Caco-2 (cell line): ENCODE results near the gene SLC6A20. TPM values are rescaled to one million over a fixed set of nuclear protein-coding genes. Genes with fewer than 3 reads are reported as not detected.

Experiments used
- BruUV-seq: library from RNA; stranded (reverse); fragments of 400-500 nt; replicated peaks from 2 replicates; lab custom pipeline; 2021; lab: Mats Ljungman, UMichigan
- CTCF ChIA-PET: fragments of 300-600 bp; sonication (Branson Sonifier 250); formaldehyde crosslinking; loops from one replicate; lab custom pipeline; 2022; ENCODE audit warnings: antibody characterized with exemption; lab: Charles Lee
- POLR2A ChIA-PET: fragments of 300-600 bp; sonication (Branson Sonifier 250); formaldehyde crosslinking; loops from one replicate; lab custom pipeline; 2022; ENCODE audit warnings: antibody characterized with exemption; lab: Charles Lee
- DNase-seq, 2 experiments: peaks; one replicate each; pipeline versions ENCODE4 v3.0.0 to v3.0.0-alpha.2; 2020 to 2022
- H3K27me3 ChIP-seq: replicated peaks from 2 replicates; pipeline ENCODE4 v1.6.0; 2011; ENCODE audit warnings: low read length; ENCODE audit not compliant: control insufficient read depth, insufficient read depth
- H3K36me3 ChIP-seq: 2 replicates; pipeline ENCODE4 v1.5.1; 2011; ENCODE audit warnings: low read length; ENCODE audit not compliant: control insufficient read depth, insufficient read depth
- H3K4me1 ChIP-seq: fragments of 250-450 bp; sonication (Bioruptor Pico); 2 replicates; pipeline ENCODE4 v1.5.1; 2020; ENCODE audit warnings: mild to moderate bottlenecking
- H3K4me3 ChIP-seq: 2 replicates; pipeline ENCODE4 v1.5.1; 2011; ENCODE audit warnings: low read depth, mild to moderate bottlenecking, control low read depth, low read length
- H3K9me3 ChIP-seq: fragments of 250-450 bp; sonication (Bioruptor Pico); 2 replicates; pipeline ENCODE4 v1.5.1; 2020; ENCODE audit warnings: mild to moderate bottlenecking, moderate library complexity
- H3K27ac Mint-ChIP-seq: one replicate; pipeline ENCODE4 v1.8.0; 2022; ENCODE audit warnings: mixed read lengths; ENCODE audit not compliant: unreplicated experiment
- H3K27me3 Mint-ChIP-seq: one replicate; pipeline ENCODE4 v1.8.0; 2022; ENCODE audit warnings: mixed read lengths; ENCODE audit not compliant: insufficient read depth, unreplicated experiment
- H3K36me3 Mint-ChIP-seq: one replicate; pipeline ENCODE4 v1.8.0; 2022; ENCODE audit warnings: mild to moderate bottlenecking, mixed read lengths; ENCODE audit not compliant: insufficient read depth, unreplicated experiment
- H3K4me1 Mint-ChIP-seq: one replicate; pipeline ENCODE4 v1.8.0; 2022; ENCODE audit warnings: low read depth, mixed read lengths; ENCODE audit not compliant: unreplicated experiment
- H3K4me3 Mint-ChIP-seq: one replicate; pipeline ENCODE4 v1.8.0; 2022; ENCODE audit warnings: mild to moderate bottlenecking, moderate library complexity, mixed read lengths; ENCODE audit not compliant: unreplicated experiment
- H3K9me3 Mint-ChIP-seq: one replicate; pipeline ENCODE4 v1.8.0; 2022; ENCODE audit warnings: mixed read lengths; ENCODE audit not compliant: unreplicated experiment
- intact Hi-C: fragments of 100-400 bp; cut with micrococcal nuclease; formaldehyde crosslinking; loops from one replicate; pipeline ENCODE4 v1.10.0; 2022; ENCODE audit not compliant: unreplicated experiment
- total RNA-seq: library from RNA; stranded (reverse); gene quantifications from 2 replicates; pipeline ENCODE4 v1.2.3, GENCODE V29; 2022
- TF ChIP-seq, protein P1 (sequence below), 2 experiments: fragments of 200-600 bp in 1 of 2; IDR thresholded peaks; 1 replicate in 1 of 2; 2 replicates in 1 of 2; pipeline versions ENCODE4 v1.5.1 to v1.8.0; 2011 to 2022; ENCODE audit warnings: antibody characterized with exemption in 1 of 2, control low read depth in 1 of 2, inconsistent platforms in 1 of 2, low read depth in 1 of 2, low read length in 1 of 2, mild to moderate bottlenecking in 1 of 2, moderate library complexity in 1 of 2; ENCODE audit not compliant: insufficient read depth in 1 of 2, severe bottlenecking in 1 of 2, unreplicated experiment in 1 of 2

SLC6A20 gene
- total RNA-seq, 1 experiment from 2014 or later: 0.39 TPM

DNA sequence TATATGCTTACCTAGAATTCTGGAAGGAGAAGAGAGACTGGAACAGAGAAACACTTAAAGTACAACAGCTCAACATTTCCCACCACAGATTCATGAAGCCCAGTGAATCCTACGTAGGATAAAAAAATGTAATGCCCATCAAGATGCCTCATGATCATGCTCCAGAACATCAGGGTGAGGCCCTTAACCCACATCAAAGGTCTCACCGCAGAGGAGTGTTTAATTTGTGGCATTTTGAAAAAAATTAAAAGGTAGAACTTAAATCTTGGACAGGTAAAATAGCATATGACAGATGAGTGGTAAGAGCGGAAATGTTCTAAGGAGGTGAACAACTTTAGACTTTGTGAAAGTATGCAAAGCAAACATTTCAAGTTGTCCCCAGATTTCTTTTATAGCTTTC lies 9.7 kb upstream of the SLC6A20 start:
- intact Hi-C loops: no loop called here
- Mint-ChIP-seq H3K4me3 (no peak overlapping the region), H3K27ac (no peak overlapping the region), H3K9me3 (no peaks in the 10 kb centered on the region), H3K4me1 (no peaks in the 10 kb centered on the region), H3K36me3 (no peaks in the 10 kb centered on the region), H3K27me3 (no peaks in the 10 kb centered on the region)
- Histone ChIP-seq H3K9me3 (no peaks in the 10 kb centered on the region), H3K4me3 (no peak overlapping the region), H3K27me3 (no peaks in the 10 kb centered on the region), H3K36me3 (no peaks in the 10 kb centered on the region), H3K4me1 (no peaks in the 10 kb centered on the region)
- TF ChIP-seq, protein P1, sequence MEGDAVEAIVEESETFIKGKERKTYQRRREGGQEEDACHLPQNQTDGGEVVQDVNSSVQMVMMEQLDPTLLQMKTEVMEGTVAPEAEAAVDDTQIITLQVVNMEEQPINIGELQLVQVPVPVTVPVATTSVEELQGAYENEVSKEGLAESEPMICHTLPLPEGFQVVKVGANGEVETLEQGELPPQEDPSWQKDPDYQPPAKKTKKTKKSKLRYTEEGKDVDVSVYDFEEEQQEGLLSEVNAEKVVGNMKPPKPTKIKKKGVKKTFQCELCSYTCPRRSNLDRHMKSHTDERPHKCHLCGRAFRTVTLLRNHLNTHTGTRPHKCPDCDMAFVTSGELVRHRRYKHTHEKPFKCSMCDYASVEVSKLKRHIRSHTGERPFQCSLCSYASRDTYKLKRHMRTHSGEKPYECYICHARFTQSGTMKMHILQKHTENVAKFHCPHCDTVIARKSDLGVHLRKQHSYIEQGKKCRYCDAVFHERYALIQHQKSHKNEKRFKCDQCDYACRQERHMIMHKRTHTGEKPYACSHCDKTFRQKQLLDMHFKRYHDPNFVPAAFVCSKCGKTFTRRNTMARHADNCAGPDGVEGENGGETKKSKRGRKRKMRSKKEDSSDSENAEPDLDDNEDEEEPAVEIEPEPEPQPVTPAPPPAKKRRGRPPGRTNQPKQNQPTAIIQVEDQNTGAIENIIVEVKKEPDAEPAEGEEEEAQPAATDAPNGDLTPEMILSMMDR (IDR thresholded peaks at IDR 0.05; ENCODE audit: insufficient read depth in 1 of 2, low read depth in 1 of 2, low read length in 1 of 2, severe bottlenecking in 1 of 2, unreplicated experiment in 1 of 2): no peak
- ChIA-PET POLR2A (no interaction called here), CTCF (no interaction called here)
- BruUV-seq: no TSS peak
- no peak for DNase-seq

DNA sequence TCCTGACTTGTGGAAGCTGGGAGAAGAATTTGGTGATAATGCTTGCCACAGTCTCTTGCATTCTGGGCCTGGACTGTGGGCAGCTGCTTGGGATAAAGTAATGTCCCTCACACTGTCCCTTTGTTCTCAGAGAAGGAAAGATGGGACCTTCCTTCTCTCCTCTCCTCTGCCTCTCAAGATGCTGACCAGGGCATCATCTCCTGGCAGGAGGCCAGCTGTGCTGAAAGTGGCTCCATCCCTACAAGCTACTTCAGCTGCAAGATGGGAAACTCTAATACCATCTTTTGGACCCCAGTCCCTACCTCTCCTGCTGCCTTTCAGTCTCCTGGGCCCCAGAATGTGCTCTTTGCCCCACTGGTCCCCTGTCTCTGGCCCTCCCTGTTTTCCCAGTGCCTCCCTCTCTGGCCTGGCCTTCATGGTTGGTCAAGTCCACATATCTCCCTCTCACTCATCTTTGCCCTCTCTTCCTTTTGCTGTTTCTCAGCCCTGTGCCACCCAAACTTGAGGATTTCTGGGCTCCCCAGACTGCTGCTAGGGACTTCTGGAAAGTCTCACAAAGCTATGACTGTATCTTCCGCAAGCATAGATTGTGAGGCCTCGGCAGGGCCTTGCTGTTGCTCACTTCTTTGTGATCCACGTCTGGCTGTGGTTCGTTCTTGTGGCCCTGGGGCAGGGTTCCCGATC lies 7.1 kb upstream of the SLC6A20 start:
- H3K9me3 ChIP-seq: no peaks in the 10 kb centered on the region
- ChIA-PET CTCF (no interaction called here), POLR2A (no interaction called here)
- Mint-ChIP-seq H3K4me3 (no peak overlapping the region), H3K27me3 (no peaks in the 10 kb centered on the region), H3K27ac (no peak overlapping the region), H3K4me1 (no peaks in the 10 kb centered on the region), H3K36me3 (no peaks in the 10 kb centered on the region), H3K9me3 (no peaks in the 10 kb centered on the region)
- TF ChIP-seq, protein P1 (IDR thresholded peaks at IDR 0.05; ENCODE audit: insufficient read depth in 1 of 2, low read depth in 1 of 2, low read length in 1 of 2, severe bottlenecking in 1 of 2, unreplicated experiment in 1 of 2): no peak
- H3K27me3 ChIP-seq: no peaks in the 10 kb centered on the region
- no peaks in the 10 kb centered on the region for H3K36me3 ChIP-seq
- BruUV-seq: no TSS peak
- no peak for DNase-seq
- no peaks in the 10 kb centered on the region for H3K4me1 ChIP-seq
- intact Hi-C loops: no loop called here
- H3K4me3 ChIP-seq: no peak overlapping the region

DNA sequence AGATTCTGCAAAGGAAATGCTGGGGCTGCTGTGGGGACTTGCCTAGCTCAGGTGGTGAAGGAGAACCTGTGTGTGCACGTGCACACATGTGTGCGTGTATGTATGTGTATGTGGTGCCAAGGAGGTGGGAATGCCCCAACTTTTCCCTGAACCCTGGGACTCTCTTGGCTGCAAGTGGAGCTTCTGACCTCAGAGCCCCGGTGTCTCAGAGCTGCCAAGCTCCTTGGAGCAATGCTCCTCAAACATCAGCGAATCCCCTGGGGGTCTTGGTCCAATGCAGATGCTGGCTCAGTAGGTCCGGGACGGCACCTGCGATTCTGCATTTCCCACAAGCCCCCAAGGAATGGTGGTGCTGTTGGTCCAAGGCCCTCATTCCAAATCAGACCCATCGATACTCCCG lies 5.8 kb upstream of the SLC6A20 start:
- no peaks in the 10 kb centered on the region for H3K4me1 ChIP-seq
- DNase-seq: no peak
- BruUV-seq: no TSS peak
- Mint-ChIP-seq H3K27me3 (no peaks in the 10 kb centered on the region), H3K4me1 (no peaks in the 10 kb centered on the region), H3K27ac (no peak overlapping the region), H3K9me3 (no peaks in the 10 kb centered on the region), H3K4me3 (no peak overlapping the region), H3K36me3 (no peaks in the 10 kb centered on the region)
- no peaks in the 10 kb centered on the region for H3K27me3 ChIP-seq
- TF ChIP-seq, protein P1 (IDR thresholded peaks at IDR 0.05; ENCODE audit: insufficient read depth in 1 of 2, low read depth in 1 of 2, low read length in 1 of 2, severe bottlenecking in 1 of 2, unreplicated experiment in 1 of 2): no peak
- no peak overlapping the region for H3K4me3 ChIP-seq
- POLR2A ChIA-PET: no interaction called here
- H3K9me3 ChIP-seq: no peaks in the 10 kb centered on the region
- intact Hi-C loops: no loop called here
- no peaks in the 10 kb centered on the region for H3K36me3 ChIP-seq
- CTCF ChIA-PET: no interaction called here
